KOPT-K1 (cell line): Measurements from ENCODE around the gene PDZD4.
A peak's percentile ranks its signal among the peaks of the same experiment; 100 is the strongest.
"Not testable (repeated sequence)": the region's sequence is repeated elsewhere in the genome, so short reads cannot be mapped to it uniquely, and the experiment has no call there.

Experiments
- H3K27ac ChIP-seq: fragments of 200-600 bp; sonication (generic); 2 replicates; pipeline ENCODE4 v1.5.1; 2016; ENCODE audit warnings: antibody characterized with exemption, mild to moderate bottlenecking, low read depth, low read length; ENCODE audit not compliant: poor library complexity, severe bottlenecking
- H3K36me3 ChIP-seq: fragments of 200-600 bp; sonication (generic); 2 replicates; pipeline ENCODE4 v1.5.1; 2017; ENCODE audit warnings: antibody characterized with exemption, mild to moderate bottlenecking, low read length, moderate library complexity; ENCODE audit not compliant: insufficient read depth
- H3K9me3 ChIP-seq: fragments of 200-600 bp; sonication (generic); 2 replicates; pipeline ENCODE4 v1.5.1; 2017; ENCODE audit warnings: antibody characterized with exemption, low read length, mild to moderate bottlenecking; ENCODE audit not compliant: insufficient read depth, poor library complexity, severe bottlenecking

The PDZD4 gene

DNA sequence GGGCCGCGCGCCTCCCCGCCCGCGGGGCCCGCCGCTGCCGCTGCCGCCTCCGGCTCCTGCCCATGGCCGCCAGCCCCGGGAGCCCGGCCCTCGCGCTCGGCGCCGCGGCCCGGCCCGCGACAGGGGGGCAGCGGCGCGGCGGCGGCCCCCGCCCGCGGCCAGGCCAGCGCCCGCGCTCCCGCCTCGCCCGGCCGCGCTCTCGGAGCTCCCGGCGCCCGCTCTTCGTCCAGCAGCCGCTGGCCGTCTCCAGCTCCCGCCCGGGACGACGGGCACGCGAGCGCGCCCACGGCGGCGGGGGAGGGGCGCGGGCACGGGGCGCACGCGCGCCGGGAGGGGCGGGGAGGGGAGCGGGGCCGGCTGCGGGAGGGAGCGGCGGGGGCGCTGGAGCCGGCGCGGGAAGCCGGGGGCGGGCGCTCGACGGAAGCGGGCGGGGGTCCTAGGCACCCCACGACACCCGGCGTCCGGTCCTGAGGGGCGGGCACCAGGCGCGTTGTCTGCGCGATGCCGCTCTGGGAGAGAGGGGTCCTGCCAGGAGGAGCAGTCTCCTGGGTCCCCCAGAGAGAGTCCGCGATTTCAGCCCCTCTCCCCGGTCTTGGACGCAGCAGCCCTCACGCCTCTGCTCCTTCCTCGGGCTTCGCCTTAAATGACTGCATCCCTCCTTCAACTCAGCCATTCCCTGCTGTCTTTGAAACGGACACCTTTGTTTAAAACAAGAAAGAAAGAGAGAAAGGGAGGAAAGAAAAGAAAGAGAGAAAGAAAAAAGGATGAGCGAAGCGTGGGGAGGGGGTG is 490 bp upstream of the PDZD4 start:
- no peaks in the 10 kb centered on the region for H3K36me3 ChIP-seq
- no peaks in the 10 kb centered on the region for H3K9me3 ChIP-seq
- no peak overlapping the region for H3K27ac ChIP-seq

DNA sequence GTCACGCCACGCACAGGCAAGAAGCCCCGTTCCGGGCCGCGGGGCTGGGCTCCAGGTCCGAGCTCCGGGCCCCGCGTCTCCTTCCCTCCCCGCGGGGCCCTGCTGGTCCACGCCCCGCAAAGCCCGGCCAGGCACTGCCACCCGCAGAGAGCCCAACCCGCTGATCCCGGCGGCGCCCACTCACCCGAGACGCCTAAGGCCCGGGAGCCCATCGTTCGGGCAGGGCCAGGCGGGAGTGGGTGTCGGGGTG is 870 bp downstream of the PDZD4 start:
- Histone ChIP-seq H3K27ac (no peak overlapping the region), H3K36me3 (no peaks in the 10 kb centered on the region), H3K9me3 (no peaks in the 10 kb centered on the region)

DNA sequence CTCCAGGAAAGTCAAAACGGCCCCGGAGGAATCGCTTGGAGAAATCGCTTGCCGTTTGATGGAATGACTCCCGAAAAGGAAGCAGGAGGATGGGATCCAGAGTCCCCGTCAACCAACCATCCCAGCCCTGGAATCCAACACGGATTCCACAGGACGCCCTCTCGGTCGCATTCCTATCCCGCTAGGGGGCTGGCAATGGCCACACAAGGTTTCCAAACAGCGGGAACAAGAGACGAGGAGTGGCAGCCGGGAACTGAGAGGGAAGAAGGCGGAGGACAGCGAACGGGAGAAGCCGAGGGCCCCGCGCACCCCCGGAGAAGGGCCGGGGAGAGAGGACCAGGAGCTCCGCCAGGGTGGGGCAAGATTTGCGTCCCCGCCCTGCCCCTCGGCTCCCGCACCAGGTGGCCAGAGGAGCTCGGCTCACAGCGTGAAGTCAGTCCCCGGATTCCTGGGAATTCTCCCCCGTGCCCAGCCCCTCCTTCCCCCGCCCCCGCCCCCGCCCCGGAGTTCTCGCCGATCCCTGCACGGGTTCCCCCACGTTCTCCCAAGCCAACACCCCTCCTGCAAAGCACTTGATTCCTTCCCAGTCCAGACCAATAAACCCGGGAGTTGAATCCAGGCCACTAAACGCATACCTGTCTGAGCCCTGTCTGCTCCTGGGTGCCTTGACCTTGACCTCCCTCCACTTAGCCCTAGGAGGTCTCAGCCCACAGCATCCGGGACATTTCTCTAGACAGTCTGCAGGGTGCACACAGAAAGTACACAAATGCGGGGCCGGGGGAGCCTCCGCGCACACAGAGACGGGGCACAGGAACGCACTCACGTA is 1.4 kb downstream of the PDZD4 start:
- H3K36me3 ChIP-seq, result no peaks in the 10 kb centered on the region
- H3K9me3 ChIP-seq, result no peaks in the 10 kb centered on the region
- no peak overlapping the region for H3K27ac ChIP-seq

DNA sequence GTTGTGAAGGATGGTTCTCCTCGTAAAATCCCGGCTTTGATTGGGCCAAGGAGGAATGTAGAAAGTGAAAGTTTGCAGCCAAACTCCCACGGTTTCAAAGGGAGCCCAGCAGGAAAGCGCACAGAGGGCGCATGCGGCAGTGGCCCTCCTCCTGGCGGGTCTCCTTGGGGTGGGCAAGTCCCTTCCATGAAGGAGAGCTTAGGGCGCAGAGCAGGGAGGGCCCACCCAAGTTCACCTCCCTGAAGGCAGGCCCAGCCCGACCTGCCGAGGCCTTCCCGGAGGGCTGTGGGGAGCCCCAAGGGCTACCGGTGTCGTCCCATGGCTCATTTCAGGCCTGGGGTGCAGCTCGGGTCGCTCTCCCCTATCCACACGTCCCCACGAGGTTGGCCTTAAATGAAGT is 2.0 kb downstream of the PDZD4 start:
- H3K36me3 ChIP-seq, result no peaks in the 10 kb centered on the region
- H3K9me3 ChIP-seq, result no peaks in the 10 kb centered on the region
- H3K27ac ChIP-seq, result no peak overlapping the region

DNA sequence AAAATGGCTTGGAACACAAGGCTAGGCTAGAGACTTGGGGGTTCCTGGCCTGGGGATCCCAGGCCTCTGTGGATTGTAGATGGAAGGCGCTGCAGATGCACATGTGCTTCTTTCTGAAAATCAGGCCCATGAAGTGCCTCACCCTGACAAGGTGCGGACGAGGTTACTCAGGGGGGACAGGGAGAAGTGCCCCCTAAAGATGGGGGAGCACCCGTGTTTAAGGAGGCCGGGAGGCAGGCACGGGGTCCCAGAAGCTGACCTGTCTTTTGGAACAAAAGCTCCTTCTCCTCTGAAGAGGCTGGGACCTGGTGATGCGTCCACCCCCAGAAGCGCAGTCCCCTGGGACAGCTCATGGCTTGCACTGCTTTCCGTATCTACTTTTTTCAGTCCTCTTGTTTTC is 2.4 kb downstream of the PDZD4 start:
- H3K9me3 ChIP-seq, result no peaks in the 10 kb centered on the region
- H3K27ac ChIP-seq, result no peak overlapping the region
- H3K36me3 ChIP-seq, result no peaks in the 10 kb centered on the region

DNA sequence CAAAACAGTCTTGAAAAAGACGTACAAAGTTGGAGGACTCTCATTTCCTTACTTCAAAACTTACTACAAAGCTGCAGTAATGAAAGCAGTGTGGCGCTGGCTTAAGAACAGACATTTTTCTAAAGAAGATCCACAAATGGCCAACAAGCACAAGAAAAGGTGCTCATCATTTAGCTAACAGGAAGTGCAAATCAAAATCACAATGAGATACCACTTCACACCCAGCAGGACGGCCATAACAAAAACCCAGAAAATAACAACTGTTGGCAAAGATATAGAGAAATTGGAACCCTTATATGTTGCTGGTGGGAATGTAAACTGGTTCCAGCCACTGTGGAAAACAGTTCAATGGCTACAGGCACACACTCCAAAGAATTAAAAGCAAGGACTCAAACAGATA is 3.3 kb downstream of the PDZD4 start:
- no peaks in the 10 kb centered on the region for H3K9me3 ChIP-seq
- no peaks in the 10 kb centered on the region for H3K36me3 ChIP-seq
- no peak overlapping the region for H3K27ac ChIP-seq

DNA sequence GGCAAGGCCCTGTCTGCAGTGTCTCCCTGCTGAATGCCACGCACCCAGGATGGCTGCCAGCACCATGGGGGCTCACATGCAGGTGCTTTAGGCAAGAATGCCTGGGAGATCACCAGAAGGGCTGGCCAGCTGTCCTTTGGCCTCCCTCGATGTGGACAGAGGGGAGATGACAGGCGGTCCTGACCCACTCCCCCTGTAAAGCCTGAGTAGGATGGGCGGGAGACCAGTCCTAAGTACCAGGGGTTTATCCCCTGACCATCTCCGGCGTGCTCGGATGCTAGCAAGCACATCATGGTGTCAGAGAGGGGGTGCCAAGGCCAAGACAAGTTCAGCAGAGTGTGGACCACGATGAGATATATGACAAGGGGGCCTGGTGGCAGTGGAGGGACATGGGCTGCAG is 5.3 kb downstream of the PDZD4 start:
- Histone ChIP-seq H3K36me3 (no peaks in the 10 kb centered on the region), H3K27ac (no peak overlapping the region), H3K9me3 (no peaks in the 10 kb centered on the region)

DNA sequence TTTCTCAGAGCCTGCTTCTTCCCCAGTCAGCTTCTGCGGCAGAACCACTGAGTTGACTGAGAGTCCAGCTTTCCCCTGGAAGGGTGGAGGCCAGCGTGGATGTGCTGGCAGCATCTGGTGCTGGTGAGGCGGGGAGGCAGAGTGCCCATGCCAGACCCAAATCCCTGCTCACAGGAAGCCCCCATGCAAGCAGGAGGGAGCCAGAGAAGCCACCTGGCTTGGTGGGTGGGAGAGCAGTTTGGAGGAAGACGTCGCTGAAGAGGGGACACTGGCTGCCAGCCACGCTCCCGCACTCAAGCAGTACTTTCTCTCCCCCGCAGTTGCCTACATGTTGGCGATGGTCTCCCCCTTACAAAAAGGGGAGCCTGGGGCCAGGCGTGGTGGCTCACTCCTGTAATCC is 6.0 kb downstream of the PDZD4 start:
- H3K36me3 ChIP-seq, result no peaks in the 10 kb centered on the region
- H3K27ac ChIP-seq, result no peak overlapping the region
- H3K9me3 ChIP-seq, result no peaks in the 10 kb centered on the region

DNA sequence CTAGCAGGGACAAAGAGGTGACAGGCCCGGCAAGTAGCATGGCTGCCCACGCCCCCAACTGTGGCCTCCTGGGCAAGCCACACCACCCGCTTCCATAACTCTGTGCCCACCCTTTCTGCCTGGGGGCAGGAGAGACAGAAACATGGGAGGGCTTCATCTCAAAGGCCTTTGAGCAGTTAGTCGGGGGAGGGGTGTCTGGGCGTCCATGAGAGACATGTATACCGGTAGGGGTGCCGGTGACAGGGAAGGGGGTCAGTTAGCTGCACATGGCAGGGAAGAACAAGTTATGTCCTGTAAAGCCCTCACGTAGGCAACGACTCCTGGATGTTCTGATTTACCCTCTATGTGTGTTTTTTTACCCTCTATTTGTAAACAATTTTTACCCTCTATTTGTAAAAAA is 9.3 kb downstream of the PDZD4 start:
- no peaks in the 10 kb centered on the region for H3K36me3 ChIP-seq
- H3K27ac ChIP-seq, result no peak overlapping the region
- H3K9me3 ChIP-seq, result no peaks in the 10 kb centered on the region

DNA sequence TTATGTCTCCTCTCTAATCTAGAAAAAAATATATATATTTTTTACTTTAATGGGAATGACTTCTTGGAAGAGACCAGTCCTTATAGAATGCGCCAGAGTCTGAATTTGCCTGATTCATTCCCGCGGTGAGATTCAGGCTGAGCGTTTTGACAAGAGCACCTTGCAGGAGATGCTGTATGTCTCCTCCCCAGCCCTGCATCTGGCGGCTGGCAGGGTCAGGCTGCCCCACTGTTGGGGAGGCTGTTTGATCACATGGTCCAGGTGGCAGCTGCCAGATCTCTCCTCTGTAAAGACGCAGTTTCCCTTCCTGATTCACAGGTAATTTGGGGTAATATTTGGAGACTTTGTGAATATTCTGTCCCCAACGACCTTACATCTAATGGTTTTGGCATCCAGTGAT is 9.7 kb downstream of the PDZD4 start:
- H3K9me3 ChIP-seq, result no peaks in the 10 kb centered on the region
- H3K36me3 ChIP-seq, result no peaks in the 10 kb centered on the region
- H3K27ac ChIP-seq, result no peak overlapping the region

DNA sequence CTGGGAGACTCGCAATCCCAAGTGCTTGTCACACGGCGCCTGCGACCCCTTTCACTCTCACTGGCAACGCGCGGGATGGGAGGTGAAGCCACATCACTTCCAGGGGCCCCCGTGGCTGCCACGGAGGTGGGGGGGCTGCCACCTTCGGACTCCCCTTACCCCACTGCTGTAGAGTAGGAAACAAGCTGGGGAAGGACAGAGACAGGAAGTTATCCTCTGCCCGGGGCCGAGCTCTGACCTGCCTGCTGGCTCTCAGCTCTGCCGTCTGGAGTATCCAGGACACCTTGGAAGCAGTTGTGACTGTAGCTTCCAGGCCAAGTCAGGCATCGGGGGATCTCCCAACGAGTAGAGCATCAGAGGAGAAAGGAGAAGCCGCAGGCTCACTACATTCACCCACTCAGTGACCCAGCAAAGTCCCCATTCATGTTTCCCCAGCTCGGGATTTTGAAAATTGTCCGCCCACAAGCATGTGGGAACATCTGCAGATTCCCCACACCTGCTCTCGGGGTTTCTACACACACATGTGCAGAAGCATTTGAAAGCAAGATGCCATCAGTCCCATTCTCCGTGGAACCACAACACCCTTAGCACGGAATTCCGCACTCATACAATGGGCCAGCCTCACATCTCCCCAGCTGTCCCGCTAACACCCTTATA is 10.8 kb downstream of the PDZD4 start:
- H3K27ac ChIP-seq, result peak overlapping the region; percentile 22
- H3K9me3 ChIP-seq, result no peaks in the 10 kb centered on the region

DNA sequence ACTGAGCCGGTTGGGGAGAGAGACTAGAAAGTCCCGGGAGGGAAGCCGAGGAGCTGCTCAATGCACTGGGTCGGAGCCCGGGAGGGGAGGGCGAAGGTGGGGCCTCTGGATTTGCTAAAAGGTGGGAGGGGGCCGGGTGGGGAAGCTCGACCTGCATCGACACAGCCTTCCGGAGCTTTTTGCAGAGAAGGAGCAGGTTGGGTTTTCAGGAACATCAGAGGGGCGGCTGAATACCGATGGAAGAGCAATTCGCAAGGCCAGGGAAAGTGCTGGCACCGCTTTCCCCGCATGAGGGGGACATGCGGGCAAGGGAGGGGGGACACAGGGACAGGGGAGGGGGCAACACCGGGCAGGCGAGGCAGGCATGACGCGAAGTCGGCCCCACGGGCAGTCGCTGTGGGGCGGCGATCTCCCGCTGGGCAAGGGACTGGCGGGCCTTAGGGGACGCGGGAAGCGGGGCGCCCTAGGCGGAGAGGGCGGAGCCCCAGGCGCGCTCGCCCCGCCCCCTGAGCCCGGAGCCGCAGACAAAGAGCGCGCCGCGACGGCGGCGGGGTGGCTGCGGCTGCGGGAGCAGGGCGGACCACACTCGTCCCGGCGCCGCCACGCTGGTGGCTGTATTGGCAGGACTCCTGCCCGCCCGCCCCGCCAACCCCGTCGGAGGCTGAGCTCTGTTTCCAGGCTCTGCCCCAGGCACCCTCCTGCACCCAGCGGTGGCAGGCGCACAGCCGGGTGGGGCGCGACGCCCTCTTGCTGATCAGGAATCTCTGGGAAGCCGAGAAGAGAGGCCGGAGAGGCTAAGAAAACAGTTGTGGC is 11.6 kb downstream of the PDZD4 start:
- peak overlapping the region; percentile 22 for H3K27ac ChIP-seq
- no peaks in the 10 kb centered on the region for H3K36me3 ChIP-seq
- H3K9me3 ChIP-seq, result no peaks in the 10 kb centered on the region

More for the DNA sequence above, 10.8 kb downstream of the PDZD4 start:
- H3K36me3 ChIP-seq, result no peaks in the 10 kb centered on the region

DNA sequence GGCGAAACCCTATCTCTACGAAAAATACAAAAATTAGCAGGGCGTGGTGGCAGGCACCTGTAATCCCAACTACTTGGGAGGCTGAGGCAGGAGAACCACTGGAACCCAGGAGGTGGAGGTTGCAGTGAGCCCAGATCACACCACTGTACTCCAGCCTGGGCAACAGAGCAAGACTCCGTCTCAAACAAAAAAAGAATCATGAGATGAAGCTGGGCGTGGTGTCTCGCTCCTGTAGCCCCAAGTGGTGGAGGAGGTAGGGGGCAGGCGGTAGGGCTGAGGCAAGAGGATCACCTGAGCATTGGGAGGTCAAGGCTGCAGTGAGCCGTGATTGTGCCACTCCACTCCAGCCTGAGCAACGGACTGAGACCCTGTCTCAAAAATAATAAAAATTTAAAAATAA is 12.3 kb downstream of the PDZD4 start:
- not testable (repeated sequence) for H3K36me3 ChIP-seq, H3K27ac ChIP-seq, H3K9me3 ChIP-seq

DNA sequence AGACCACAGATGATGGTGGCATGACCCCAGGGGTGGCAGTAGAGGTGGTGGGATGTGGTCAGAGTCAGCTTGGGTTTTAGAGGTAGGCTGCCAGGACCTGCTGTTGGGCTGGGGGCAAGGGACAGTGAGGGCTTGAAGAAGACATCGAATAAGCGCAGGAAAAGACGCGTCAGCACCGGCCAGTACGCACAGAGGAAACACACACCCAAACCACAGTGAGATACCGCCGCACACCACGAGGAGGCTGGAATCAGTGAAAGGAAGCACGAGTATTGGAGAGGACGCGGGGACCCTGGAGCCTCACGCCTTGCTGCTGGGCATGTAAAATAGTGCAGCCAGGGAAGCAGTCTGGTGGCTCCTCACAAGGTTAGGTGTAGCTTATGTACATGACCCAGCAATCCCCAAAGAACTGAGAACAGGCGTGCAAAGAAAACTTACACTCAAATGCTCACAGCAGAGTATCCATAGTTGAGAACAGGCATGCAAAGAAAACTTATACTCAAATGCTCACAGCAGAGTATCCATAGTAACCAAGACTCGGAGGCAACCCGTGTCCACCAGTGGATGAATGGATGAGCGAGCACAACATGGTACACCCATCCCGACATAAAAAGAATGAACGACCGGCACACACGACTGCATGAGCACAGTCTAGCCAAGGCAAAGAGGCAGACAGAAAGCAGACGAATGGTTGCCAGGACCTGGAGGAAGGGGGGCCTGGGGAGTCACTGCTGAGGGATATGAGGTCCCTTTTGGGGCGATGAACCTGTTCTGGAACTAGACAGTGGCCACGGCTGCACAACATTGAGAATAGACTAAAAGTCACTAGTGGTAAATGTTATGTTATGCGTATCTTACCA is 13.3 kb downstream of the PDZD4 start:
- H3K9me3 ChIP-seq, result no peaks in the 10 kb centered on the region
- no peak overlapping the region for H3K27ac ChIP-seq

More for the DNA sequence above, 13.3 kb downstream of the PDZD4 start:
- no peaks in the 10 kb centered on the region for H3K36me3 ChIP-seq
